SK-N-SH treated with all-trans-retinoic acid at 6 μM for 48 hours (cell line): ENCODE data around the gene ATRIP.

ENCODE experiments used
- CSDC2 ChIP-seq: fragments of 250-450 bp; sonication (Bioruptor Pico); IDR thresholded peaks from 2 replicates; pipeline ENCODE4 v1.5.0; 2020; ENCODE audit warnings: mild to moderate bottlenecking, moderate library complexity
- CSRNP3 ChIP-seq: fragments of 250-450 bp; sonication (Bioruptor Pico); IDR thresholded peaks from 2 replicates; pipeline ENCODE4 v1.5.1; 2021; ENCODE audit warnings: mild to moderate bottlenecking, moderate library complexity
- ESRRG ChIP-seq: fragments of 250-450 bp; sonication (Bioruptor Pico); IDR thresholded peaks from 2 replicates; pipeline ENCODE4 v1.6.1; 2021; ENCODE audit warnings: mild to moderate bottlenecking
- OSR1 ChIP-seq: fragments of 250-450 bp; sonication (Bioruptor Pico); IDR thresholded peaks from 2 replicates; pipeline ENCODE4 v1.8.0; 2022; ENCODE audit warnings: moderate library complexity, mild to moderate bottlenecking, inconsistent platforms
- SNAI2 ChIP-seq: fragments of 250-450 bp; sonication (Bioruptor Pico); IDR thresholded peaks from 2 replicates; pipeline ENCODE4 v1.5.0; 2020; ENCODE audit warnings: mild to moderate bottlenecking, moderate library complexity
- ZC3H10 ChIP-seq: fragments of 250-450 bp; sonication (Bioruptor Pico); IDR thresholded peaks from 2 replicates; pipeline ENCODE4 v1.5.1; 2021; ENCODE audit warnings: mild to moderate bottlenecking, moderate library complexity
- TF ChIP-seq, protein P1 (sequence below): fragments of 250-450 bp; sonication (Bioruptor Pico); IDR thresholded peaks from 2 replicates; pipeline ENCODE4 v1.8.0; 2020; ENCODE audit warnings: mild to moderate bottlenecking, moderate library complexity, borderline replicate concordance

DNA sequence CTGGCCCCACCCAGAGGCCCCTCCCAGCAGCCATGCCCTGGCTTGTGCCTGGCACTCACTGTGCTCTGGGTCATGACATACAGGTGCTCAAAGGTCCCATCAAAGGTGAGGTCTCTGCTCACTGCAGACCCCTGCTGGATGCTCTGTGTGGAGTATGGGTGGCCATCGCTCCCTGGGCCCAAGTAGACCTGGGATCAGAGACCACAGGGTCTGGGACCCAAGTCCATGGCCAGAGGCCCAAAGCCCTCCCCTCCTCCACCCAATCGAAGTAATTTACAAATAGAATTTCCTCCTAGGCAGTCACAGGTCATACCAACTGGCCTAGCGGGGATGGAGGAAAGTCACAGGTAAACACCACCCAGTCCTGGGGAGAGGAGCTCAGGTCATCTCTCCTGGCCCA is 24.3 kb upstream of the ATRIP start:
- TF ChIP-seq CSRNP3 (CRISPR knock-in tag): no peak
- no peak for TF ChIP-seq OSR1 (CRISPR knock-in tag)
- TF ChIP-seq, protein P1, sequence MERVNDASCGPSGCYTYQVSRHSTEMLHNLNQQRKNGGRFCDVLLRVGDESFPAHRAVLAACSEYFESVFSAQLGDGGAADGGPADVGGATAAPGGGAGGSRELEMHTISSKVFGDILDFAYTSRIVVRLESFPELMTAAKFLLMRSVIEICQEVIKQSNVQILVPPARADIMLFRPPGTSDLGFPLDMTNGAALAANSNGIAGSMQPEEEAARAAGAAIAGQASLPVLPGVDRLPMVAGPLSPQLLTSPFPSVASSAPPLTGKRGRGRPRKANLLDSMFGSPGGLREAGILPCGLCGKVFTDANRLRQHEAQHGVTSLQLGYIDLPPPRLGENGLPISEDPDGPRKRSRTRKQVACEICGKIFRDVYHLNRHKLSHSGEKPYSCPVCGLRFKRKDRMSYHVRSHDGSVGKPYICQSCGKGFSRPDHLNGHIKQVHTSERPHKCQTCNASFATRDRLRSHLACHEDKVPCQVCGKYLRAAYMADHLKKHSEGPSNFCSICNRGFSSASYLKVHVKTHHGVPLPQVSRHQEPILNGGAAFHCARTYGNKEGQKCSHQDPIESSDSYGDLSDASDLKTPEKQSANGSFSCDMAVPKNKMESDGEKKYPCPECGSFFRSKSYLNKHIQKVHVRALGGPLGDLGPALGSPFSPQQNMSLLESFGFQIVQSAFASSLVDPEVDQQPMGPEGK (CRISPR knock-in tag): no peak
- TF ChIP-seq SNAI2 (CRISPR knock-in tag): no peak
- TF ChIP-seq ZC3H10 (CRISPR knock-in tag): no peak
- no peak for TF ChIP-seq CSDC2 (CRISPR knock-in tag)
- TF ChIP-seq ESRRG: no peak
